Stromal cell of bone marrow (primary cell): Measurements from ENCODE around the gene TNS2.
A peak's percentile ranks its signal among the peaks of the same experiment; 100 is the strongest.

ENCODE experiments used
- DNase-seq: peaks from one replicate; pipeline ENCODE4 v3.0.0-alpha.2; 2012; ENCODE audit warnings: low read depth

Gene TNS2

DNA sequence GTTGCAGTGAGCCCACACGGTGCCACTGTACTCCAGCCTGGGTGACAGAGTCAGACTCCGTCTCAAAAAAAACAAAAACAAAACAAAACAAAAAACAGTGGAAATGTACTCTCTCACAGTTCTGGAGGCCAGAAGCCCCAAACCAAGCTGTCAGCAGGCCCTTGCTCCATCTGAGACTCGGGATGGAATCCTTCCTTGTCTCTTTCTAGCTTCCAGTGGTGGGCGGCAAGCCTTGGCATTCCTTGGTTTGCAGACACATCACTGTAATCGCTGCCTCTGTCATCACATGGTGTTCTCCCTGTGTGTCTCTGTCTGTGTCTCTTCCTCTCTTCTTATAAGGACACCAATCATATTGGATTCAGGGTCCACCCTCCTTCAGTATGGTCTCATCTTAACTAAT, 6.4 kb downstream of the TNS2 start:
- no peak for DNase-seq

DNA sequence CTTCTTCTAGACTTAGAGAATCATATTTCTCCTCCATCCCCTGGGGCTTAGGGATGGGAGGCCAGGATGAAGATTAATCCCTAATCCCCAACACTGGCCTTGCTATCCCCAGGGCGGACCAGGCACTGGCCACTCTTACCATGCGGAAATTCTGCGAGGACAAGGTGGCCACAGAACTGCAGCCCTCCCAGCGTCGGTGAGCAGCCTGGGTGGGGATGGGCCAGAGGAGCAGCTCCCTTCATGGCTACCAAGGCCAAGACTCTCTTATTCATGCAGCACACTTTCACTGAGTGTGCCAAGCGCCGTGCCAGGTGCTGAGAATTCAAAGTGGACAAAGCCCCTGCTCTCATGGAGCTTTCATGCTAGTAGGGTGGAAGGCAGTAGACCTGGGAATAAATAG, 7.0 kb downstream of the TNS2 start:
- no peak for DNase-seq

DNA sequence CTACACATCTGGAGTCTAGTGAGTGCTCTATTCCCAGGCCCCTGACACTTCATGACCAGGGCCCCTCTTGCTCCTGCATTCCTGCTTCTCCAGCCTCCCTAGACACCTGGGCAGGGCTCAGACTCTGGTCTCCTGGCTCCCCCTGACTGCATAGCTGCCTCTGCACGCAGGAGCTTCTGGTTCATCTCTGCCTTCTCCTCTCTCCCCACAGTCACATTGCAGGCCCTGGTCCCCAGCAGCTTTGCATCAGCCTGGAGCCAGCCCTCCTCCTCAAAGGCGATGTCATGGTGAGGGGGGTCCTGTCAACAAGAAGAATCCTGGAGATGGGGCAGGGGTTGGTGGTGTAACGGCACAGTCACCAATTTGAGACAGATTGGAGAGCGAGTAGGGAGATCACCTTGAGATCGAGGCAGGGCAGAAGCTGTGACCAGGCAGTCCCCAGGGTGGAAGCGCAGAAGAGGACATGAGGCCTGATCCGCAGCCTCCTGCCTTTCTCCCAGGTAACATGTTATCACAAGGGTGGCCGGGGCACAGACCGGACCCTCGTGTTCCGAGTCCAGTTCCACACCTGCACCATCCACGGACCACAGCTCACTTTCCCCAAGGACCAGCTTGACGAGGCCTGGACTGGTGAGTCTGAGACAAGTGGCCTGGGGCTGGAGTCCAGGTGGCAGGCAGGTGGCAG, 8.1 kb downstream of the TNS2 start:
- no peak for DNase-seq

DNA sequence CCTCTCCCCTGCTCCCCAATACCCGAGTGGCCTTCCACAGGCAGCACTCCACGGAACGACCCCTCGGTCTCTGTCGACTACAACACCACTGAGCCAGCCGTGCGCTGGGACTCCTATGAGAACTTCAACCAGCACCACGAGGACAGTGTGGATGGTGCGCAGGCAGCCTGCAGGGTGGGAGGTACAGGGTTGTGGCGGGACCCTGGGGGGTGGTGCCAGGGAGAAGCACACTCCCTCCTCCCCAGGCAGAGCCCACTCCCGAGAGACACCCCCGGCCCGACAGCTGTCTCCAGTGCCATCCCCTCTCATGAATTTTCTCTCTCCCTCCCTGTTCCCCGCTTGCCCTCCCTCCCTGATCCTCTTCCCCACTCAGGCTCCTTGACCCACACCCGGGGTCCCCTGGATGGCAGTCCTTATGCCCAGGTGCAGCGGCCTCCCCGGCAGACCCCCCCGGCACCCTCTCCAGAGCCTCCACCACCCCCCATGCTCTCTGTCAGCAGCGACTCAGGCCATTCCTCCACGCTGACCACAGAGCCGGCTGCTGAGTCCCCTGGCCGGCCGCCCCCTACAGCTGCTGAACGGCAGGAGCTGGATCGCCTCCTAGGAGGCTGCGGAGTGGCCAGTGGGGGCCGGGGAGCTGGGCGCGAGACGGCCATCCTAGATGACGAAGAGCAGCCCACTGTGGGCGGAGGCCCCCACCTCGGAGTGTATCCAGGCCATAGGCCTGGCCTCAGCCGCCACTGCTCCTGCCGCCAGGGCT, 9.0 kb downstream of the TNS2 start:
- no peak for DNase-seq

DNA sequence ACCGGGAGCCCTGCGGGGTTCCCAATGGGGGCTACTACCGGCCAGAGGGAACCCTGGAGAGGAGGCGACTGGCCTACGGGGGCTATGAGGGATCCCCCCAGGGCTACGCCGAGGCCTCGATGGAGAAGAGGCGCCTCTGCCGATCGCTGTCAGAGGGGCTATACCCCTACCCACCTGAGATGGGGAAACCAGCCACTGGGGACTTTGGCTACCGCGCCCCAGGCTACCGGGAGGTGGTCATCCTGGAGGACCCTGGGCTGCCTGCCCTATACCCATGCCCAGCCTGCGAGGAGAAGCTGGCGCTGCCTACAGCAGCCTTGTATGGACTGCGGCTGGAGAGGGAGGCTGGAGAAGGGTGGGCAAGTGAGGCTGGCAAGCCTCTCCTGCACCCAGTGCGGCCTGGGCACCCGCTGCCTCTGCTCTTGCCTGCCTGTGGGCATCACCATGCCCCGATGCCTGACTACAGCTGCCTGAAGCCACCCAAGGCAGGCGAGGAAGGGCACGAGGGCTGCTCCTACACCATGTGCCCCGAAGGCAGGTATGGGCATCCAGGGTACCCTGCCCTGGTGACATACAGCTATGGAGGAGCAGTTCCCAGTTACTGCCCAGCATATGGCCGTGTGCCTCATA, 9.7 kb downstream of the TNS2 start:
- no peak for DNase-seq

DNA sequence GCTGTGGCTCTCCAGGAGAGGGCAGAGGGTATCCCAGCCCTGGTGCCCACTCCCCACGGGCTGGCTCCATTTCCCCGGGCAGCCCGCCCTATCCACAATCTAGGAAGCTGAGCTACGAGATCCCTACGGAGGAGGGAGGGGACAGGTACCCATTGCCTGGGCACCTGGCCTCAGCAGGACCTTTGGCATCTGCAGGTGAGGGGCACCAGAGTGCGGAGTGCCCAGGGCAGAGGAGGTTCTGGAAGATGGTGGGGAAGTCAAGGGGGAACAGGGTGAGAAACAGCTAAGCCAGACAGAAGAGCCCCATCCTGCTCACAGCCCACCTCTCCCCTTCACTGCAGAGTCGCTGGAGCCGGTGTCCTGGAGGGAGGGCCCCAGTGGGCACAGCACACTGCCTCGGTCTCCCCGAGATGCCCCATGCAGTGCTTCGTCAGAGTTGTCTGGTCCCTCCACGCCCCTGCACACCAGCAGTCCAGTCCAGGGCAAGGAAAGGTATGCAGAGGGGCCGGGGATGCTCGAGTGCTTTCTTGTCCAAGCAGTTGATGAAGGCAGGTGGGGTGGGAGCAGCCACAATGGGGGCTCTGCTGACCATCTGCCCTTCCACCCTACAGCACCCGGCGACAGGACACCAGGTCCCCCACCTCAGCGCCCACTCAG, 10.3 kb downstream of the TNS2 start:
- no peak for DNase-seq

DNA sequence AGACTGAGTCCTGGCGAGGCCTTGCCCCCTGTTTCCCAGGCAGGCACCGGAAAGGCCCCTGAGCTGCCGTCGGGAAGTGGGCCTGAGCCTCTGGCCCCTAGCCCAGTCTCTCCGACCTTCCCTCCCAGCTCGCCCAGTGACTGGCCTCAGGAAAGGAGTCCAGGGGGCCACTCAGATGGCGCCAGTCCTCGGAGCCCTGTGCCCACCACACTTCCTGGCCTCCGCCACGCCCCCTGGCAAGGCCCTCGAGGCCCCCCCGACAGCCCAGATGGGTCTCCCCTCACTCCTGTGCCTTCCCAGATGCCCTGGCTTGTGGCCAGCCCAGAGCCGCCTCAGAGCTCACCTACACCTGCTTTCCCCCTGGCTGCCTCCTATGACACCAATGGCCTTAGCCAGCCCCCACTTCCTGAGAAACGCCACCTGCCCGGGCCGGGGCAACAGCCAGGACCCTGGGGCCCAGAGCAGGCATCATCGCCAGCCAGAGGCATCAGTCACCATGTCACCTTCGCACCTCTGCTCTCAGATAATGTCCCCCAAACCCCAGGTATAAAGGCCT, 10.9 kb downstream of the TNS2 start:
- DNase-seq, result no peak

DNA sequence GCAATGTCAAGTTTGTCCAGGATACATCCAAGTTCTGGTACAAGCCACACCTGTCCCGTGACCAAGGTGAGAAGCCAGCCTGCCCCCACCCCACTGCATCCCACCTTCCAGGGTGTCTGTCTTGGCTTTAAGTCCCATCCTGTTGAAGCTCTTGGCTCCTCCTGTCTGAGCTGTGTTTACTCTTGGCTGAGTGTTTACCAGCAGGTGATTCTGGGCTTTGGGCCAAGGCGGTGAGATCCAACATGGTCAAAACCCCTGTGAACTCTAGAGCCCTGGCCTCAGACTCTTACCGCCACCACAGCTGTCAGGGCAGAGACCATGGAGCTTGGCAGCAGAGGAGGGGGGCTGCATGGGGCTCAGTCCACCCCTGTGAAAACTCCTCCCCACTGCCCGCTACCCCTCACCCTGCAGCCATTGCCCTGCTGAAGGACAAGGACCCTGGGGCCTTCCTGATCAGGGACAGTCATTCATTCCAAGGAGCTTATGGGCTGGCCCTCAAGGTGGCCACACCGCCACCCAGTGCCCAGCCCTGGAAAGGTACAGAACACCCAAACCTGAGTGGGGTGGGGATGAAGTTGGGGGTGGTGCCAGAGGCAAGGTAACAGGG, 11.6 kb downstream of the TNS2 start:
- no peak for DNase-seq

DNA sequence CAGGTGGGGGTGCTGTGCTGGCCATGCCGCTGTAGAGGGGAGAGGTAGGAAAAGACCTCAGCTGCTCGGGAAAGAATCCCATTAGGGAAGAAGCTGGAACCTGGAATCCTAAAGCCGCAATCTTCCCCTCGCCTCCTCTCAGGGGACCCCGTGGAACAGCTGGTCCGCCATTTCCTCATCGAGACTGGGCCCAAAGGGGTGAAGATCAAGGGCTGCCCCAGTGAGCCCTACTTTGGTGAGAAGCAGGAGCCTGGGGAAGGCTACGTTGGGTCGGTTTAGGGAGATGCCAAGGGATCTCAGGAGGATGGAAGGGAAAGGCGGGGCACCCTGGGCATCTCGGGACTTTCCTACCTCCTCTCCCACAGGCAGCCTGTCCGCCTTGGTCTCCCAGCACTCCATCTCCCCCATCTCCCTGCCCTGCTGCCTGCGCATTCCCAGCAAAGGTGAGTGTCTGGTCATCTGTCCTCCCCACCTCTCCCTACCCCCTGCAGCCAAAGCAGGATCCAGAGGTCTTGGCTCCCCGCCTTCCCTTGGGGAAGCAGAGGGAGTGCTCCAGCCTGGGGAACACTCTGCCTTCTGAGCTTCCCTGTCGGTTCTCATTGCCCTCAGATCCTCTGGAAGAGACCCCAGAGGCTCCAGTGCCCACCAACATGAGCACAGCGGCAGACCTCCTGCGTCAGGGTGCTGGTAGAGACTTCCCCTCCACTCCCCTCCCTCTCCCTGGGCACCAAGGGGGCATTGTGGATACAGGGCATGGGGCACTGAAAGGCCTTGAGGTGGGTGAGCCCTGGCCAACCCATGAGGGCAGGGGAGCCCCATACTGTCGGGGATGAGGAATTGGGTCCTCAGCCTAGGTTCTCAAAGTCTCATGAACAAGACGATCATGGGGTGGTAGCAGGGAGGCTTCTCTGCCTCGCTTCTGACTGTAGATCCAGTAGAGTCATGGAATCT, 12.4 kb downstream of the TNS2 start:
- no peak for DNase-seq

DNA sequence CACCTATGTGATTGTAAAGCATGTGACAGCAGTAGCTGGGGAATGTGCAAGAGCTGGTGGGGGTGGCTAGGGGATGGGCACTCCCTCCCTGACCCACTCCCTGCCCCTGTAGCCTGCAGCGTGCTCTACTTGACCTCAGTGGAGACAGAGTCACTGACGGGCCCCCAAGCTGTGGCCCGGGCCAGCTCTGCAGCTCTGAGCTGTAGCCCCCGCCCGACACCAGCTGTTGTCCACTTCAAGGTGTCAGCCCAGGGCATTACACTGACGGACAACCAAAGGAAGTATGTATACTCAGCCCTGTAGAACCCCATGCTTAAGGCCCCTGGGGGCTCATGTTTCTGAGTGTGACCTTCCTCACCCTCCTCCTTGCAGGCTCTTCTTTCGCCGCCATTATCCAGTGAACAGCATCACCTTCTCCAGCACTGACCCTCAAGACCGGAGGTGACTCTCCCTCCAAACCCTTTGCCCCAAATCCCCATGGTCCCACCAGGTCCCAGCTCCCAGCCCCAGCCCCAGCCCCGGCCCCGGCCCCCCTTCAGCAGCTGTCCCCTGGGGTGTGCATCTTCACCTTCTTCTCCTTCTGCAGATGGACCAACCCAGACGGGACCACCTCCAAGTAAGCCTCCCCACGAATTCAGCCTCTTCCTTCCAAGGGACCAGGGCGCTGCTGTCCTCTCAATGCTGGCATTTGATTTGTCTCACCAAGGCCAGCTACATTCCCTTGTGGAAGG, 13.3 kb downstream of the TNS2 start:
- DNase-seq, result no peak

DNA sequence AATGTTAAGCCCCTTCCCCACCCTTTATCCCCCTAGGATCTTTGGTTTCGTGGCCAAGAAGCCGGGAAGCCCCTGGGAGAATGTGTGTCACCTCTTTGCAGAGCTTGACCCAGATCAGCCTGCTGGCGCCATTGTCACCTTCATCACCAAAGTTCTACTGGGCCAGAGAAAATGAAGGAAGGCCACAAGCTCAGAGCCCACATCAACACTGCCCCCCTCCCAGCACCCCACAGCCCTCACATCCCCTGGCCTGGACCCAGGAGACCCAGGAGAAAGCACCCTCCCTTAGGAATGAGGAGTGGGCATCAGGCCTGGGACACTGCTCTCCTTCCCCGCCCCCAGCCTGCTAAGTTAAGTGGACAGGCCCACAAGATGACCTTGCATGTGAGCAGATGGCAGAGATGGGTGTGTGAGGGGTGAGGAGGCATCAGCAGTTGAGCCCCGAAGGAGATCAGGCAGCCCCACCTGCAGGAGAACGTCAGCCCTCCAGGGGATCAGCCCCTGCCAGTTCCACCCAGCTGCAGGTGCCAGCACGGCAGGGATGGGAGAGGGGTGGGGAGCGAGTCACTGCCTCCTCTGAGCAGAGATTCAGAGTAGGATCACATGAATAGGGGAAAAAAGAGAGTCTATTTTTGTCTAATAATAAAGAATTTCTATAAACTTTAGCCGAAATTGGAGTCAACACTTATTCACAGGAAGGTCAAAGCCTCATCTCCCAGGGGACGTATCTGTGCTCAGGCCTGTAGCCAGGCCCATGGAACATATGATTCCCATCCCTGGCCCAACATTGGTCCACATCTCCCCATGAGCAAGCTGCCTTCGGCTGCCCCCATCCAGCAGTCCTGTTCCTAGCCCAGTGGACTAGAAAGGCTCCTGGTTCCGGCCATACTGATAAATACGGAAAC, 14.1 kb downstream of the TNS2 start:
- peak; percentile 98 for DNase-seq

DNA sequence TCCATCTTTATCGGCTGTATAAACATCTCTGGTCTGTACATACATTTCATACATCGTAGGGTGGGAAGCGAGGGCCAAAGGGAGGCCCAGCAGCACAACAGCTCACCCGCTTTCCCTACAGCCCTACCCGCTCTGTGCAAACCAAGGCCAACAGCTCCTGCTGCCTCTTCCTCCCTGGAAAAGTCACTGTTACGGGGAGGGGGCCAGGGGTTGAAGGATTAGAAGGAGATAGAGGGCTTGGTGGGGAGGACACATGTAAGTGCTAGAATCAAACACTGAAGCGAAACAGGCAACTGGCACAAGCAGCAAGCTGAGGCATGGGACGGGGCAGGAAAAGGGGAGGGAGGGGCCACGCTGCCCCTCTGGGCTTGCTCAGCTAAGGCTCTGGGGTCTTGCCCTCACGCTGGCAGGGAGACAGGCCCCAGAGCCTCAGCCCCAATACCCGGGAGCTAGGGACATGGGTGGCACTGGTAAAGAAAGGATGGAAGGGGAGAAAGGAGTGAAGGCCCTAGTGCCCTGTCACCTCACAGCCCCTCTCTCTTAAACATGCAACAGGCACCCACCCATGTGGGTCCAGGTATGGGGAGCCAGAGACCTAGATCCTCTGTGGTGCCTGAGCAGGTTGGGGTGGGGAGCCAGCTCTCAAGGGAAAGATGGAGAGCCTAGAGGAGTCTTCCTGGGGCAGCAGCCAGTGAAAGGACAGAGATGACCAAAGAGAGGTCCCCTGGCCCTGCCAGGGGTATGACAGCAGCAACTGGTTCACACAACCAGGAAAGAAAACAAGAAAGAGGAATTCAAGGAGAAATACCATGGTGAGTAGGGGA, 15.0 kb downstream of the TNS2 start:
- no peak for DNase-seq

DNA sequence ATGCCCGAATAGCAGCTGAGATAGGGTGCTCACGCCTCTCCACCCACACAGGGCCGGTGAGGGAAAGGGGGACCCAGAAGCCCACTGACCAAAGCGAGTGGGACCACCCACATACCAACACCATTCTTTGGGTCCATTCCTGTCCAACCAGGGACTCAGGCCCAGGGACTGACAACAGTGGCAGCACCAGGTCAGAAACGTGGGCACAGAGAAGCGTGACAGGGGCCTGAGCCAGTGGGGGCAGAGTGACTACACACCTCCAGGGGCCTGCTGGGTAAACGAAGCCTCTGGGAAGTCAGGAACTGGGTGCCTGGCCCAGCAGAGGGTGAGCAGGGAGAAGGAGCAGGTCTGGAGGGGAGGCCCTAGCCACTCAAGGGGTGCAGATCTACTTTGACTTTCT, 15.6 kb downstream of the TNS2 start:
- DNase-seq, result no peak

DNA sequence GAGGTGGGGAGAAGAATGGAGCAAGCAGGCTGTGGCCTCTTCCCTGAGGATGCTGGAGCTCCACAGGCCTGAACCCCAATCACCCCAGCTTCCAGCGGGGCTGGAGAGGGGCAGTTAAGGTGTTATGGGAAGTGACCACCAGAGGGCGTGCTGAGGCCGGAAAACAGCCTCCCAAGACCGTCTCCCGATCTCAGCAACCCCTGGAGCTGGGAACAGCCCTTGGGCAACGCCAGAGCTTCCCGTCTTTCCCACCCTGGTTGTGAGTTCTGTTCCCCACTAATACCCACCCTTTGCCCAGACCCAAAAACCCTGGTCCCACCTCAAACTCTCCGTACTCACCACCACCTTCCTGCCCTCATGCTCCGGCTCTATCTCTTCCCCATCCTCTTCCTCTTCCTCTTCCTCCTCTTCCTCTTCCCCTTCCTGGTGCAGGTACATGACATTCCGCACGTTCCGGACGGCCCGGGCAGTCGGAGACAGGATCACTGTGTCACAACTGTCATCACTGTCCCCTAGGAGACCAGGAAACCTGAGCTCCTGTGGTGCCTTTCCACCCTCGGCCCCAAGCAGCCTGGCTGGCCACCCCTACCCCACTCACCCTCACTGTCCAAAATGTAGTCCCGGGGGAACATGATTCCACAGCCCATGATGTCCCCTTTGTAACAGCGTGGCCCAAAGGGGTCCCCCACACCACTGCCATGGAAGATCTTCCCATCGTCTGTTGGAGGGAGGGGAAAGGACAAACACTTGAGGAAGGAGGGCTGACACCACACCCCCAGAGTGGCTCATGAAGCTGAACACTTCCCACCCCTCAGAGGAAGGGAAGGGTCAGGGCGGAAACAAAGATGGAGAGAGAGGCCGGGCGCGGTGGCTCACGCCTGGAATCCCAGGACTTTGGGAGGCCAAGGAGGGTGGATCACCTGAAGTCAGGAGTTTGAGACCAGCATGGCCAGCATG, 16.4 kb downstream of the TNS2 start:
- no peak for DNase-seq

DNA sequence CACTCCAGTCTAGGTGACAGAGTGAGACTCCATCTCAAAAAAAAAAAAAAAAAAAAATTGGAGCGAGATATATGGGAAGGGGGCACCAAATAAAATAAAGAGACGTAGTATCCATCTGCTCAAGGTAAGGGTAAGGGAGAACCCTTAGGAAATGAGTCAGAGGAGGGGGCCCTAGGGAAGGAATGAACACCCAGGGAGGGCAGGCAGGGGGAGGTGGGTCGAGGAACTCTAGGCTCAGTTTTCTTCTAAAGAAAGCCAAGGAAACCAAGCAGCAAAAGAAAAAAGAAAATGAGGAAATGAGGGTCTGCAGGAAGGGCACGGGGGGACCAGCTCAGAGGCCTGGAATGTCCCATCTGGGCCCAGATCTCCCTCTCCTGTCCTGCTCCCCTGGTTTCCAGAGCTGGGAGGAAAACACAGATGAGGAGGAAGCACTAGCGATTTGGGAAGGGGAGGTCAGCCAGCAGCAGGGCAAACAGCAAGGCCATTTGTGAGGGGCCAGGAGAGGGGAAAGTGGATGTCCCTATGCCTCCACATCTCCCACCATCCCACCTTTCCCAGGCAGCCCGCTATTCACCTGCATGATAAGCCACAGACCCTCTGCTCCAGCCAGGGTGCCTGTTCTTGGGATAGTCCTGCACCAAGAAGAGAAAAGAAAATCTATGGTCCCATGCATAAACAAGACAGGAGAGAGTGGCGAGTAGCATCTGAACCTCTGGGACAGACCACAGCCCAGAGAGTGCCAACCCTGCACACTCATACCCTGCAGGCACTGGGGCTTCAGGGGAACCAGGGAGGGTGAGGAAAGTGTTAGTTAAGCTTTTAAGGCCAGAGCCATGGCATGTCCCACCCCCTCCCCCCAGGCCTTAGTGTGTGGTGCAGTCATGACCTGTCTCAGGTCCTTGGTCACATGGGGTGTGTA, 17.5 kb downstream of the TNS2 start:
- DNase-seq, result no peak
